Measurements from ENCODE around the gene OR4P4. TPM values are rescaled to one million over a fixed set of nuclear protein-coding genes. Genes with fewer than 3 reads are reported as not detected.

The OR4P4 gene
- total RNA-seq, 1 experiment from 2014 or later: not detected

DNA sequence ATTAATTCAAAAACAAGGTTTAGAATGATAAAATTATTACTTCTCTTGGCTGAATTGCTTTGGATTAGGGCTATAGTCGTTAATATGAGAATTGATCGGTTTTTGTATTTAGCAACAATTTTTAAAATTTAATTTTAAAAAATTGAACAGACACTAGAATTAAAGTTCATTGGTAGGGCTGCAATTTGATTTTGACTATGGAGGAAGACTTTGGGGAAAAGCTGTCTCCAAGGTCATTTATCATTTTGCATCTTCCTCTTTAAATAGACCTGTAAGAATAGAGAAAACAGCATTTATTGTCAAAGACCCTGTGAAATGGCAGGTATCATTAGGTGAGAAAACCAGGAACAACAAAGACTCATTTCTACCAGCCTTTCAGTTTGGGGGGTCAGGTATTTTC, 13.1 kb downstream of the OR4P4 start, which contains the start of gene OR4S2:
Gene OR4S2 (plus strand): TSS at position 301 of the 400 bp plus-strand sequence. CDS start 2,577 bp downstream, outside the sequence.
- no peaks in the 10 kb centered on the region for H3K79me1 ChIP-seq (ENCODE audit: insufficient read depth, low read depth, low read length, poor library complexity, severe bottlenecking)
- no peak within 1 kb of the TSS for H3K18ac ChIP-seq (ENCODE audit: insufficient read length, low read depth, low read length)
- H3K4ac ChIP-seq (ENCODE audit: low read depth, low read length): no peak within 1 kb of the TSS
- H3K79me2 ChIP-seq (ENCODE audit: insufficient read depth, low read length): no peaks in the 10 kb centered on the region
- no peaks in the 10 kb centered on the region for H3K27me3 Mint-ChIP-seq (ENCODE audit: low read depth)
- no peak within 1 kb of the TSS for H3K27ac ChIP-seq (ENCODE audit: insufficient read length, low read depth, low read length)
- no peak within 1 kb of the TSS for H3K4me3 Mint-ChIP-seq
- peaks cover 59 to 73% of the 10 kb centered on the region in 2 experiments for H3K9me3 Mint-ChIP-seq
- H2BK5ac ChIP-seq (ENCODE audit: insufficient read length, low read length): no peak within 1 kb of the TSS
- no peak within 1 kb of the TSS for H2AFZ ChIP-seq (ENCODE audit: low read length)
- H2BK15ac ChIP-seq (ENCODE audit: low read depth, low read length): no peak within 1 kb of the TSS
- no peak within 1 kb of the TSS for H4K91ac ChIP-seq (ENCODE audit: insufficient read length, low read depth, low read length)
- H2BK12ac ChIP-seq (ENCODE audit: insufficient read length, low read depth, low read length): no peak within 1 kb of the TSS
- no peak within 1 kb of the TSS for H4K5ac ChIP-seq (ENCODE audit: insufficient read length, low read depth, low read length)
- H2BK120ac ChIP-seq (ENCODE audit: low read depth, low read length, poor library complexity, severe bottlenecking): no peak within 1 kb of the TSS
- no peak within 1 kb of the TSS for H4K8ac ChIP-seq (replicated peaks; ENCODE audit: insufficient read length, low read depth, low read length)
- H3K56ac ChIP-seq (ENCODE audit: insufficient read length, low read depth, low read length): no peak within 1 kb of the TSS
- WGBS (ENCODE audit: extremely low coverage, insufficient read length, low lambda C conversion rate): no CpG with 5 or more reads among the region's 2 CpGs
- no peak within 1 kb of the TSS for H2BK20ac ChIP-seq (ENCODE audit: low read depth, low read length, poor library complexity, severe bottlenecking)
- no peak within 1 kb of the TSS for H3T11ph ChIP-seq (ENCODE audit: low read length)
- no peak within 1 kb of the TSS for H3K23ac ChIP-seq (ENCODE audit: insufficient read length, low read depth, low read length)
- no peaks in the 10 kb centered on the region; a peak in 1 of 7 replicates for H3K36me3 Mint-ChIP-seq (ENCODE audit: insufficient read depth in 1 of 3, low read depth in 3 of 3)
- H3K14ac ChIP-seq (ENCODE audit: insufficient read depth, low read length): no peak within 1 kb of the TSS
- no peaks in the 10 kb centered on the region for H3K27me3 ChIP-seq (ENCODE audit: insufficient read depth, low read length)
- no peaks in the 10 kb centered on the region for H4K20me1 ChIP-seq (ENCODE audit: control insufficient read depth, insufficient read depth, insufficient read length)
- no peak within 1 kb of the TSS for H3K27ac Mint-ChIP-seq
- DNase-seq: no peak
- peaks cover 32% of the 10 kb centered on the region for H3K9me3 ChIP-seq (ENCODE audit: control insufficient read depth, low read depth, low read length)
- no peak within 1 kb of the TSS for H2AK5ac ChIP-seq (ENCODE audit: insufficient read length, low read length)
- H3K4me1 Mint-ChIP-seq: no peaks in the 10 kb centered on the region
- no peaks in the 10 kb centered on the region for H3K4me1 ChIP-seq (ENCODE audit: insufficient read depth, low read length)
- H3K4me2 ChIP-seq (ENCODE audit: insufficient read depth, insufficient read length, low read length): no peak within 1 kb of the TSS
- no peaks in the 10 kb centered on the region for H3K23me2 ChIP-seq (ENCODE audit: insufficient read length, low read depth, low read length, poor library complexity, severe bottlenecking)
- TF ChIP-seq, protein P1, sequence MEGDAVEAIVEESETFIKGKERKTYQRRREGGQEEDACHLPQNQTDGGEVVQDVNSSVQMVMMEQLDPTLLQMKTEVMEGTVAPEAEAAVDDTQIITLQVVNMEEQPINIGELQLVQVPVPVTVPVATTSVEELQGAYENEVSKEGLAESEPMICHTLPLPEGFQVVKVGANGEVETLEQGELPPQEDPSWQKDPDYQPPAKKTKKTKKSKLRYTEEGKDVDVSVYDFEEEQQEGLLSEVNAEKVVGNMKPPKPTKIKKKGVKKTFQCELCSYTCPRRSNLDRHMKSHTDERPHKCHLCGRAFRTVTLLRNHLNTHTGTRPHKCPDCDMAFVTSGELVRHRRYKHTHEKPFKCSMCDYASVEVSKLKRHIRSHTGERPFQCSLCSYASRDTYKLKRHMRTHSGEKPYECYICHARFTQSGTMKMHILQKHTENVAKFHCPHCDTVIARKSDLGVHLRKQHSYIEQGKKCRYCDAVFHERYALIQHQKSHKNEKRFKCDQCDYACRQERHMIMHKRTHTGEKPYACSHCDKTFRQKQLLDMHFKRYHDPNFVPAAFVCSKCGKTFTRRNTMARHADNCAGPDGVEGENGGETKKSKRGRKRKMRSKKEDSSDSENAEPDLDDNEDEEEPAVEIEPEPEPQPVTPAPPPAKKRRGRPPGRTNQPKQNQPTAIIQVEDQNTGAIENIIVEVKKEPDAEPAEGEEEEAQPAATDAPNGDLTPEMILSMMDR (conservative IDR thresholded peaks at IDR 0.05): no peak
- H3K9ac ChIP-seq (ENCODE audit: extremely low read depth, insufficient read length, low read length): no peak within 1 kb of the TSS

All from H9 (cell line).